GM23338 (cell line): ENCODE data around the gene PCDH1. TPM values are rescaled to one million over a fixed set of nuclear protein-coding genes. Genes with fewer than 3 reads are reported as not detected.

ENCODE experiments used
- ATAC-seq: fragments of 200-7000 bp; cut with Tn5 transposase; 3 replicates; pipeline ENCODE4 v1.9.1; 2020
- DNase-seq: peaks from one replicate; pipeline ENCODE4 v3.0.0-alpha.2; 2015; ENCODE audit warnings: low spot score
- H2AFZ ChIP-seq: fragments of 200-600 bp; sonication (generic); 2 replicates; pipeline ENCODE4 v1.8.0; 2016; ENCODE audit warnings: antibody characterized with exemption, mild to moderate bottlenecking, moderate library complexity
- H3F3A ChIP-seq: fragments of 200-600 bp; sonication (generic); replicated peaks from 2 replicates; pipeline ENCODE4 v1.8.0; 2017; ENCODE audit warnings: antibody characterized with exemption, mixed run types, low read depth
- H3K27ac ChIP-seq: fragments of 200-600 bp; sonication (generic); 2 replicates; pipeline ENCODE4 v1.6.1; 2016; ENCODE audit warnings: low read depth
- H3K27me3 ChIP-seq: fragments of 200-600 bp; sonication (generic); 2 replicates; pipeline ENCODE4 v1.8.0; 2016; ENCODE audit warnings: mild to moderate bottlenecking, mixed run types, moderate library complexity; ENCODE audit not compliant: insufficient read depth
- H3K36me3 ChIP-seq: fragments of 200-600 bp; sonication (generic); 2 replicates; pipeline ENCODE4 v1.8.0; 2016; ENCODE audit warnings: mild to moderate bottlenecking; ENCODE audit not compliant: insufficient read depth
- H3K4me1 ChIP-seq: fragments of 200-600 bp; sonication (generic); 2 replicates; pipeline ENCODE4 v1.8.0; 2016; ENCODE audit warnings: mild to moderate bottlenecking, moderate library complexity; ENCODE audit not compliant: insufficient read depth
- H3K4me2 ChIP-seq: fragments of 200-600 bp; sonication (generic); 2 replicates; pipeline ENCODE4 v1.7.1; 2017; ENCODE audit warnings: mixed run types
- H3K4me3 ChIP-seq: fragments of 200-600 bp; sonication (generic); 2 replicates; pipeline ENCODE4 v1.6.1; 2016; ENCODE audit warnings: mixed run types
- H3K79me2 ChIP-seq: fragments of 200-600 bp; sonication (generic); replicated peaks from 2 replicates; pipeline ENCODE4 v1.8.0; 2017; ENCODE audit warnings: mild to moderate bottlenecking; ENCODE audit not compliant: insufficient read depth
- H3K9me2 ChIP-seq: fragments of 200-600 bp; sonication (generic); 2 replicates; pipeline ENCODE4 v1.8.0; 2017; ENCODE audit not compliant: insufficient read depth
- H4K20me1 ChIP-seq: fragments of 200-600 bp; sonication (generic); replicated peaks from 2 replicates; pipeline ENCODE4 v1.8.0; 2017; ENCODE audit warnings: mild to moderate bottlenecking; ENCODE audit not compliant: insufficient read depth
- H3K27ac Mint-ChIP-seq: 2 replicates; pipeline ENCODE4 v1.8.0; 2020; ENCODE audit warnings: inconsistent platforms, mild to moderate bottlenecking, moderate library complexity, mixed read lengths
- H3K27me3 Mint-ChIP-seq: 3 replicates; pipeline ENCODE4 v1.8.0; 2022; ENCODE audit warnings: low read depth, mild to moderate bottlenecking, moderate library complexity, mixed read lengths, inconsistent platforms; ENCODE audit not compliant: insufficient read depth, poor library complexity
- H3K36me3 Mint-ChIP-seq: 3 replicates; pipeline ENCODE4 v1.8.0; 2021; ENCODE audit warnings: low read depth, mild to moderate bottlenecking, inconsistent platforms, moderate library complexity, mixed read lengths
- H3K4me1 Mint-ChIP-seq: 3 replicates; pipeline ENCODE4 v1.8.0; 2020; ENCODE audit warnings: mild to moderate bottlenecking, inconsistent platforms, mixed read lengths
- H3K4me3 Mint-ChIP-seq: 3 replicates; pipeline ENCODE4 v1.8.0; 2021; ENCODE audit warnings: moderate library complexity, mild to moderate bottlenecking, inconsistent platforms, mixed read lengths
- H3K9me3 Mint-ChIP-seq: 3 replicates; pipeline ENCODE4 v1.8.0; 2020; ENCODE audit warnings: moderate library complexity, mild to moderate bottlenecking, inconsistent platforms, mixed read lengths
- ETS1 ChIP-seq: IDR thresholded peaks from 2 replicates; pipeline ENCODE4 v1.6.1; 2016; ENCODE audit warnings: antibody characterized with exemption
- EZH2 ChIP-seq: fragments of 200-600 bp; sonication (generic); IDR thresholded peaks from one replicate; pipeline ENCODE4 v1.8.0; 2017; ENCODE audit warnings: antibody characterized with exemption, mild to moderate bottlenecking, low read depth; ENCODE audit not compliant: unreplicated experiment
- EZH2phosphoT487 ChIP-seq: fragments of 200-600 bp; sonication (generic); IDR thresholded peaks from one replicate; pipeline ENCODE4 v1.8.1; 2018; ENCODE audit warnings: antibody characterized with exemption; ENCODE audit not compliant: unreplicated experiment
- JUNB ChIP-seq: IDR thresholded peaks from one replicate; pipeline ENCODE4 v1.6.1; 2016; ENCODE audit warnings: antibody characterized with exemption; ENCODE audit not compliant: unreplicated experiment
- NANOG ChIP-seq: IDR thresholded peaks from 2 replicates; pipeline ENCODE4 v1.6.1; 2016; ENCODE audit warnings: antibody characterized with exemption, borderline replicate concordance
- POLR2AphosphoS5 ChIP-seq: IDR thresholded peaks from 2 replicates; pipeline ENCODE4 v1.6.1; 2016; ENCODE audit warnings: antibody characterized with exemption, low read depth
- ZNF114 ChIP-seq: fragments of 250-450 bp; sonication (Bioruptor Pico); IDR thresholded peaks from 2 replicates; pipeline ENCODE4 v1.5.0; 2020; ENCODE audit warnings: mild to moderate bottlenecking, moderate library complexity
- ZNF331 ChIP-seq: fragments of 250-450 bp; sonication (Bioruptor Pico); IDR thresholded peaks from 2 replicates; pipeline ENCODE4 v1.5.0; 2020; ENCODE audit warnings: low read depth, mild to moderate bottlenecking, moderate library complexity
- ZNF462 ChIP-seq: fragments of 250-450 bp; sonication (Bioruptor Pico); IDR thresholded peaks from 2 replicates; pipeline ENCODE4 v1.5.0; 2020; ENCODE audit warnings: mild to moderate bottlenecking, moderate library complexity
- polyA plus RNA-seq: library from polyadenylated mRNA; unstranded; fragments of >200 nt; fragmentation: Nextera tagmentation; extraction: Ambion mirVana; gene quantifications from 2 replicates; pipeline ENCODE4 v1.2.1, GENCODE V29; 2016
- total RNA-seq: library from RNA; depleted of rRNA; stranded (reverse); fragments of >200 nt; shearing (Covaris generic); gene quantifications from 2 replicates; pipeline ENCODE4 v1.2.3, GENCODE V29; 2014

Gene PCDH1
- total and polyA plus RNA-seq, 2 experiments from 2014 or later, result 26.2 to 183 TPM

GRCh38 chr5:141848744-141849414, 29.3 kb downstream of the PCDH1 start:
- TF ChIP-seq ZNF114 (CRISPR knock-in tag) (no peak), NANOG (0 out of 2 replicates have a peak, but pooled peaks have one; percentile 18), ZNF331 (CRISPR knock-in tag) (no peak), ZNF462 (peak; percentile 20; the same call in 1 of the 2 replicates), EZH2phosphoT487 (no peak), EZH2 (no peak), JUNB (no peak), ETS1 (no peak), POLR2AphosphoS5 (peak; percentile 37; the same call in 1 of the 2 replicates)
- H3K27me3 ChIP-seq, result no peaks in the 10 kb centered on the region
- H3K79me2 ChIP-seq, result peaks cover 14% of the 10 kb centered on the region
- Mint-ChIP-seq H3K27ac (peak overlapping the region; percentile 98), H3K27me3 (peaks cover 12% of the 10 kb centered on the region), H3K4me1 (peaks cover 67% of the 10 kb centered on the region), H3K4me3 (peak overlapping the region; percentile 75), H3K9me3 (no peaks in the 10 kb centered on the region), H3K36me3 (peaks cover 19% of the 10 kb centered on the region)
- DNase-seq (peak; percentile 95), ATAC-seq (peak; percentile 53)
- no peak overlapping the region for H2AFZ ChIP-seq
- peak overlapping the region; percentile 91 for H3K4me3 ChIP-seq
- peaks cover 45% of the 10 kb centered on the region for H3F3A ChIP-seq
- H3K4me1 ChIP-seq, result peaks cover 64% of the 10 kb centered on the region
- peak overlapping the region; percentile 100 for H3K27ac ChIP-seq
- no peaks in the 10 kb centered on the region for H4K20me1 ChIP-seq
- no peaks in the 10 kb centered on the region for H3K36me3 ChIP-seq
- H3K4me2 ChIP-seq, result peak overlapping the region; percentile 100
- H3K9me2 ChIP-seq, result no peaks in the 10 kb centered on the region
